Activated CD8-positive, alpha-beta memory T cell treated with anti-CD3 and anti-CD28 coated beads for 1 hour (primary cell): Measurements from ENCODE around the gene HDGFL1.

ENCODE experiments used
- DNase-seq, 2 donors: peaks; one replicate each; pipeline ENCODE4 v3.0.0-alpha.2; 2020; ENCODE audit warnings: low read depth in 1 of 2; ENCODE audit errors: extremely low read depth in 1 of 2

Gene HDGFL1

GRCh38 chr6:22589118-22589517 is 19.8 kb downstream of the HDGFL1 start:
- DNase-seq: no peak

DNA sequence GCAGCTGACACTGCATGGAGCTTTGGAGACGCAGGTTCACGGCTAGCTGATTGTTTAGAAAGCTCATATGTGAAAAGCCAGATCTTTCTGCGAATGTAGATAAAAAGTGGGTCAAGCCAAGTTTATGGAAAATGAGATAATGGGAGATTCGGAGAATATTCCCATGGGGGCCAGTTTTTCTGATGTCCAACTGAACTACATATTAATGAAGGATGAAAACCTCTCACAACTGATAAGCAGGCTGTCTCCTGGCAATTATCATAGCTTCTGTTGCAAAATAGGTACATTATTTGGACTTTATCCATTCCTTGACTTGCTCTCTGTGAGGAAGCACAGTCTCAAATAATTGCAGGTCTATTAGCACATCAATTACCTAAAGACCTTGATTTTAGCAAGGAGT is 21.1 kb downstream of the HDGFL1 start:
- no peak for DNase-seq

GRCh38 chr6:22593895-22594294 is 24.5 kb downstream of the HDGFL1 start:
- DNase-seq: no peak

- no peak for DNase-seq
These were observed 26.6 kb downstream of the HDGFL1 start for GRCh38 chr6:22596011-22596410.

DNA sequence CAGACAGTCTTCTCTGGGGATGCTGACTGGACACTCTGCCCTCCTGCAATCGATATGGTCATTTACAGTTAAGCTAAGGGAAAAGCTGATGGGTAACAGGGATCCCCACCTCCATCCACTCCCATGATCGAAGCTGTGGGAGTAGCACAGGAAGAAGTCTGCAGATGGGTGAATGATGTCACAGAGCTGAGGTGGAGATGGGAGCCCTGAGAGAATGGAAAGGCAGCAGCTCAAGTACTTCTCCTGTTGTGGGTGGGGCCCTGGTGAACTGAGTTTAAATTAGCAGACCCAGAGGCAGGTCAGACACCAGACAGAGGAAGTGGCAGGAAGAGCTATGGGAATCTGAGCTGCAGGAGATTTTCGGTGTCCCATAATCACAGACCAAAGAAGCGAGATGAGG is 29.0 kb downstream of the HDGFL1 start:
- no peak for DNase-seq

DNA sequence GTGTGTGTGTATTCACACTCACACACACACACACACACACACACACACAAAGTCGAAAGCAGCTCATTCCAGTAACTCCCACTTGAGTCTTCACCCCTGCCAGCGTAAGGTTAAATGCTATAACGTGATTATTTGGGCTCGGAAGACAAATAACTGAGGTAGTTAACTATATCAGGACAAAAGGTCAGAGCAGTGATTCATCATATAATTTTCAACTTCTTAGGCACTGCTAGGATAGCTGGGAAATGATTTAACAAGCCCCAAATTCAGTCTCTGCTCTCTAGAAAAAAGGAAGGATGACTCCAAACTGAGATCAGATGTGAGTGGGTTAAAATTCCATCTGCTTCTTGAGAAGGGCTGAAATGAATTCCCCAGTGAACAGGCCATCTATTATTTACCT is 30.7 kb downstream of the HDGFL1 start:
- DNase-seq: no peak

- DNase-seq: no peak
These were observed 32.6 kb downstream of the HDGFL1 start for GRCh38 chr6:22601984-22602383.

DNA sequence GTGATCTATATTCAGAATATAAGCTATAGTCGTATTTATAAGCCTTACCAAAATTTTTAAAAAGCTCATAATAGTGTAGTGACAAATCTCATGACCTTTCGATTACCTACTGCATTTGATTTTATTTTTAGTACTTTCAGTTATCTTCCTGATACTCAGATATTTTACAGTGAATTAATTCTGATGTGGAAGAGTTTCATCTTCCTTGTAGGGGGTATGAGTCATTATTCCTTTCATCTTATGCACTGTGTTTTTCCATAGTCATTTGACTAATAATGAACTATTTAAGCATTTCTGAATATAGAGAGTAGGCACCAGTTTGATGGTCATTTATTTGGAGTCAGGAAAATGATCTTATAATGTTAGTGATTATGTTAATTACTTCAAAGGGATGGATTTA is 36.4 kb downstream of the HDGFL1 start:
- no peak for DNase-seq

- DNase-seq: no peak
These were observed 40.8 kb downstream of the HDGFL1 start for GRCh38 chr6:22610127-22610526.

DNA sequence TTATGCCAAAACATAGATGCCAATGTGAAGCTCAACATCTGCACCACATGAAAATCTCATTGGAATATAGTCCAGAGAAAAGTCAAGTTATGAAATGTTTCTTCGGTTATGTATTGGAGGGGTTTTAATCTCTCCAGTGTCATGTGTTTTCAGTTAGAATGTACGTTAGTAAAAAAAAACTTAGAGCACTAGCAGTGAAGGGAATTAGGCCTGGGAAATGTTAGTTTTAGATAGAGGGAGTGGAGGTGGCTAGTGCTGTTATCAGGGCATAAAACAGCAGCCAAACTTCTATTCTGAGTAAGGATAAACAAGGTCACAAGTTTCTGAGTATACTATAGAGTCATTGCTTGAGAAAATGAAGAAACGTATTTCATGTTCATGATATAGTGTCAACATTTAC is 42.9 kb downstream of the HDGFL1 start:
- DNase-seq: no peak

DNA sequence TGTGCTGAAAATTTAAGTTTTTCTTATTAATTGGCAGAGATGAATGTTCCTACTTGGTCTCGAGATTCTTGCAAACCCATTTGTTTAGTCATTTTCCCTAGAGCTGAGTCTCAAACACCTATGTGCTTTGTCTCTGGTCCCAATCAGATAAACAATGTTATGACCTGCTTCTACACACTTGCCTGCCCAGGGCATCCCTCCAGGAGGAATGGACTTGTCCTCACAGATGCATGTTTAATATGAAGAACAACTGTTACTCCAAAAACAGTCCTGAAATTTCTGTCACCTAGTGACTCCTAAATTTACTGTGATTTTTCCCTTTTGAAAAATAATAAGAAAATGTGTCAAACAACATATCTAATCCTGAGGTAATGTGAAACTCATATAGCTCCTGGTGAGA is 43.7 kb downstream of the HDGFL1 start:
- no peak for DNase-seq

DNA sequence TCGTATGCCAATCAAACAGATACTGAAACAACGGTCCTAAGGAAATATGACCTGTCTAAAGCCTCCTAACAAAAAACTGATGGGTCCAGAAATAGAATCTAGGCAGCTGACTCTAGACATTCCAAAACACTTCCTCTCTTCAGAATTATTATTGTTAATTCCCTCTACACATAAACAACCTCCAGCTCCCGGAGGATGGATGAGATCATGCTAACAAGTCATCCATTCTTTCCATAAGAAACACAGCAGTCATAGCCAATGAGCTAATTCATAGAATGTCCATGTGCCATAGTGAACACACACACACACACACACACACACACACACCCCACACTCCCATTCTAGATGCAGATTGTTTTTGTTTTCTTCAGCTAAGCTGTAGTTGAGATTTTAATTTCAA is 44.3 kb downstream of the HDGFL1 start:
- DNase-seq: no peak

GRCh38 chr6:22614547-22614946 is 45.2 kb downstream of the HDGFL1 start:
- no peak for DNase-seq

DNA sequence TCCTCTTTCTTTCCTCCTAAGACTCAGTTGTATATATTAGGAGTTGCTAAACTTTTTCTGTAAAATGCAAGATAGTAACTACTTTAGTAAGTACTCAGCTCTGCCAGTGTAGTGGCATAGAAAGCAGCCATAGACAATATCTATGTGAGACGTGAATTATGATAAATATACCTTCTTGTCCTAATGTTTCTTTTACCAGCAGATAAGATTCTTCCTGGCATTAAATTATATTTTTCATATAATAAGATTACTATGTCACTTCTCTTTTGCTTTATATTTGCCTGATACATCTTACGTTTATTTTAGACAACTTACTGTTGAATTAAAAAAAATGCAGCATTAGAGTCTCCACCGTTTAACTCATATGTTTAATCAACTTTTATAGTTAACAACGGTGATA is 51.7 kb downstream of the HDGFL1 start:
- no peak for DNase-seq
